GM19463 (cell line): ENCODE results near the gene PROC.

Experiments
- ATAC-seq: cut with Tn5 transposase; IDR thresholded peaks from one replicate; pipeline ENCODE4 v1.9.1; 2021; ENCODE audit warnings: mild to moderate bottlenecking, moderate library complexity; ENCODE audit not compliant: unreplicated experiment

The PROC gene

DNA sequence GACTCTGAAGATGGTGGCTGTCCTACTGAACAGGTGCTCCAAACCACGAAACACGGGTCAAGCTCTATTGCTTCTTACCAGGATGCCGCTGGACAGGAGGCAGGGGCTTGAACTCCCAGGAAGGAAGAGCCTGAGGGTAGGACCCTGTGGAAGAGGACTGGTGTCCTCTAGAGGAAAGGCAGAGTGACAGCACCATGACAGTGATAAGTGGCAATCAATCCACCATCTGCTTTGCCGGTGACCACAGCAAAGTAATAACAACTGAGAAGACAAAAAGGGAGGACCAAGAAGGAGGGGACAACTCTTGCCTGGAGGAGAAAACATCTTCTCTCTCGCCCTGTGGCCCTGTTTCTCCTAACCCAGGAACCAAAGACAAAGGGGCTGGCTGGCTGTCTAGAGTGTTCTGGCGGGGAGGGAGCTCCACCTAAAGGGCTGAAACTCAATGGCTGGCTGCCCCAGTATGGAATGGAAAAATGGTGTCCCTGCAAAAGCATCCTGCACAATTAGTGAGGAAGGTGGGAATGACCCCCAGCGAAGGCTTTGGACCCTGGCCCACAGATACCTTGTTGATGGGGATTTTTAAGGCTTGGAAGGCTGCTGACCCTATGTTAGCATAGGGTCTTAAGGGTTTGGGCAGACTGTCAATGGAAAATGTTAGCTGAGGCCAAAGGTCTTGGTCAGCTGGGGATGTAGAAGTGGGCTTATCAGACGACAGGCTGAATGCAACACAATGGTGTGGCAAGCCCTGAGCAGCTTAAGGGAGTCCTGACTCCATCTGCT, 35.4 kb downstream of the PROC start:
- ATAC-seq = no peak

GRCh38 chr2:127454595-127455565, 36.7 kb downstream of the PROC start:
- ATAC-seq = no peak

- ATAC-seq = no peak
Observed at GRCh38 chr2:127455566-127456493, 37.6 kb downstream of the PROC start.

GRCh38 chr2:127456960-127457359, 38.7 kb downstream of the PROC start:
- no peak for ATAC-seq

DNA sequence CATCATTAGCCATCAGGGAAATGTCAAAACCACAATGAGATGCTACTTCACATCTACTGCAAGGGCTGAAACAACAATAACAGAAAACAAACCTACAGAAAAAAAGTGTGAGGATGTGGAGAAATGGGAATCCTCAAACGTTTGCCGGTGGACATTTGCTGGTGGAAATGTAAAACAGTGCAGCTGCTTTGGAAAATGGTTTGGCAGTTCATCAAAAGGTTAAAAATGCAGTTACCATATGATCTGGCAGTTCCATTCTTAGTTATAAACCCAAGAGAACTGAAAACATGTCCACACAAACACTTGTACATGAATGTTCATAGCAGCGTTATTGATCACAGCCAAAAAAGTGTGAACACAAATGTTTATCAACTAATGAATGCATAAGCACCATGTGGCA, 44.2 kb downstream of the PROC start:
- ATAC-seq = no peak

DNA sequence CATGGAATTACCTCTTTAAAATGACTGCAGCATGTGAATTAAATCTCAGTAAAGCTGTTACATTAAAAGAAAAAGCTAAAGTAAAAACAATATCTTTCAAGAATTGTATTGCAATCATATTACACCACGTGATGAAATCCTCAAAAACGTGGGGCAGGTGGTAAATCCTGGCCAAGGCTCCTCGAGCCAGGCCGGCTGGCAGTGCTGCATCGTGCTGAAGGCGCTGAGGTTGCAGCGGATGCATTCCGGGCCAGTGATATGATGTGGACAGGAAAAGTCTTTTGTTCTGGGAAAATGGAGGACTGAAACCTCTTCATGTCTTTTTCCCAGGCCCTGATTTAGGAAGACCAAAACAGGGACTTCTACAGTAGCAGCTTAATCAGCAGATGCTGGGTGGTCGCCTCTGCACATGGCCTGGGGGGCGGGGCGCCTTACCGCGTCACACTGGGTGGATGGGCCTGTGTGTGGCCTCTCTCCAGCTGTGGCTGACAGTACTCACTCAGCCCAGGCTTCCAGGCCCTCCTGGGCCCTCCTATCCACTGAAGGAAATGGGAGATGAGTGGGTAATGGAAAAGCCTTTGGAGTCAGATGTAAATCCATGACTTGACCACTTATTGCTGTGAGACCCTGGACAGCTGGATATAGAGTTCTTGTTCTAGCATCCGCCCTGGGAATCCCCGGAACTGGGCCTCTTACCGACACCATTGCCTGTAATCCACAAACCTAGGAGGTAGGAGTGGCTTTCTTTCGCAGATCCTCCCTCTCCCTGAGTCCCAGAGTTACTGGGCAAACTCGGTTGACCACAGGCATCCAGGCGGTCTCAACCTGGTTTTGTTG, 45.1 kb downstream of the PROC start:
- no peak for ATAC-seq

DNA sequence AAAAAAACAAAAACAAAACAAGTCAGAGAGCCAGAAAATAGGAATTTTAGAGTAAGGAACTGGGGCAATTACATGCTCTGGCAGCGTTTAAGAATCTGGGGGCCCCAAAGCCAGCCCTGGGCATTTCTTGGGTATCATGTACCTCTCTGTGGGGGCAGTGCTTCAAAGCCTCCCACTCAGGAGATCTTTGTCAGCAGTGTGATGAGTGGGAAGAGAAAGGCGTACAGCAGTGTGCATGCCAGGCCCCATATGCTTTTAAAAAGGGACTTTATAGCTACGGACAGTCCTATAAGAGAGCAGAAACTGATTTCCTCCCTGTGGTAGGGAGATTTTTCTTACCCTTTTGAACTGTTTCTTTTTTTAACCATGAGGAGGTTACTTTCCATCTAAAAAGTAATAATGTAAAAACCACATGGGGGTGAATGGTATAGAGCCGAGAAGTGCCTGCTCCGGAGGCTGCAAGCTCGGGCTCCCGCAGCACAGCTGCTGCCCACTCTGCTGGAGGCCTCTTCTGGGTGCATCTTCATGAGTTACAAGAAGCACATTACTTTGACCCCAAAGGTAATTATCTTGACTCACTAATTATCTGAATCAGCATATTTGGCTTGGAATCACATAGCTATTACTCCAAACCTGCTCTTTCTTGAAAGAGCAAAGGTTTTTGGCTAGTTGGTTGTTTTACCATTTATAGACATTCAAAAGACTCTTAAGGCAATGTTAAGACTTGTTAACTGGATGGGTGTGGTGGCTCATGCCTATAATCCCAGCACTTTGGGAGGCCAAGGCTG, 46.4 kb downstream of the PROC start:
- ATAC-seq = no peak

- no peak for ATAC-seq
Observed at GRCh38 chr2:127465258-127465657, 47.0 kb downstream of the PROC start.

- ATAC-seq = no peak
Observed at GRCh38 chr2:127469051-127469450, 50.8 kb downstream of the PROC start.

DNA sequence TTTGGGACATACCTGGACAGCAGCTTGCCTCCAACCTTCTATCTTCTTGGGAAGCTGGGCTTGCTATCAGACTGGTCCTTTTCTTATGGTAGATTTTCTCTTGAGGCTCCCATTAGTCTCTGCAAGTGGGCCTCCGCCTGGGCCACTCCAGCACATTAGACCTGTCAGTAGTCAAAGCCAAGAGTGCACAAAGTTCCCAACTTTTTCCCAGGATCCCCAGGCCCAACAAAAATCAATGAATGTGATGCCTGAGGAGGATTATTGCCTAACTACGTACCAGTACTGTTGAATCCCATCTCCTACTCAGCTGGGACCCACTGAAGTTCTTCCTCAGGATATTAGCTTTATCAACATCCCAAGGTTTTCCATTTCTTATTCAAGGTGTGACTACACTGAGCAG, 51.7 kb downstream of the PROC start:
- no peak for ATAC-seq

- no peak for ATAC-seq
Observed at GRCh38 chr2:127471286-127471988, 53.2 kb downstream of the PROC start.

GRCh38 chr2:127472268-127472667, 54.0 kb downstream of the PROC start:
- ATAC-seq = no peak

DNA sequence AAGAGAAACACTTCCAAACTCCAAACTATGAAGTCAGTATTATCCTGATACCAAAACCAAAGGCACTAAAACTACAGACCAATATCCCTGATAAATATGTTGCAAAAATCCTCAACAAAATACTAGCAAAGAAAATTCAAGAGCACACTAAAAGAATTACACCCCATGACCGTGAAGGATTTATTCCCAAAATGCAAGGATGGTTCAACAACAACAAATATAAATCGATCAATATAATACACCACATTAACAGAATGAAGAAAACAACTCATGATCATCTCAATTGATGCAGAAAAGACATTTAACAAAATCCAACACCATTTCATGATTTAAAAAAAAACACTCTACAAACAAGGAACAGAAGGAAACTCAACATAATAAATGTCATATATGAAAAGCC, 57.6 kb downstream of the PROC start:
- no peak for ATAC-seq
